ENCODE results near the gene THYN1. TPM values are rescaled to one million over a fixed set of nuclear protein-coding genes. Genes with fewer than 3 reads are reported as not detected.

Gene THYN1
- total and polyA plus RNA-seq, 4 donors, result 22.1 to 34.3 (median 26.0) TPM

- H3K27ac ChIP-seq (ENCODE audit: low read depth in 1 of 2, low read length in 2 of 2), result no peak overlapping the region
- H3K9me3 ChIP-seq (ENCODE audit: control insufficient read depth in 4 of 4, low read length in 3 of 4), result no peaks in the 10 kb centered on the region
- no peak for DNase-seq (ENCODE audit: low spot score)
- TF ChIP-seq ZBTB33 (IDR thresholded peaks at IDR 0.05) (no peak), GABPA (IDR thresholded peaks at IDR 0.05 in 1 of 2, conservative IDR thresholded peaks at IDR 0.05 in 1 of 2) (no peak), JUND (IDR thresholded peaks at IDR 0.05) (no peak), NR2F2 (IDR thresholded peaks at IDR 0.05) (no peak), RAD21 (IDR thresholded peaks at IDR 0.05) (no peak), FOXA2 (IDR thresholded peaks at IDR 0.05) (no peak), REST (IDR thresholded peaks at IDR 0.05) (no peak), SP1 (IDR thresholded peaks at IDR 0.05) (no peak), FOXA1 (IDR thresholded peaks at IDR 0.05) (no peak), CTCF (IDR thresholded peaks at IDR 0.05; ENCODE audit: low read depth, low read length, missing input control) (no peak), HNF4G (IDR thresholded peaks at IDR 0.05) (no peak), MAX (IDR thresholded peaks at IDR 0.05) (no peak), EGR1 (IDR thresholded peaks at IDR 0.05; ENCODE audit: low read depth in 2 of 2) (no peak)
- peaks cover 4 to 23% (median 8%) of the 10 kb centered on the region in 4 donors for H3K27me3 ChIP-seq (ENCODE audit: control insufficient read depth in 4 of 4, insufficient read depth in 4 of 4, low read length in 3 of 4)
- WGBS, result 23% methylated on average over 5 of the region's 5 CpGs
- no peaks in the 10 kb centered on the region for H3K36me3 ChIP-seq (ENCODE audit: control insufficient read depth in 4 of 4, insufficient read depth in 3 of 4, low read depth in 1 of 4, low read length in 3 of 4)
- no peak overlapping the region for H3K4me3 ChIP-seq (ENCODE audit: low read depth in 1 of 3, low read length in 3 of 3)
- H3K9ac ChIP-seq (ENCODE audit: low read depth in 1 of 2, low read length in 2 of 2), result no peak overlapping the region
- peaks cover 10 to 21% (median 16%) of the 10 kb centered on the region in 4 donors for H3K4me1 ChIP-seq (ENCODE audit: control insufficient read depth in 4 of 4, insufficient read depth in 4 of 4, low read length in 3 of 4)
Measured at GRCh38 chr11:134275188-134275533, 22.0 kb upstream of the THYN1 start.

- H3K27ac ChIP-seq (ENCODE audit: low read depth in 1 of 2, low read length in 2 of 2), result no peak overlapping the region
- peaks cover 4 to 23% (median 7%) of the 10 kb centered on the region in 4 donors for H3K27me3 ChIP-seq (ENCODE audit: control insufficient read depth in 4 of 4, insufficient read depth in 4 of 4, low read length in 3 of 4)
- H3K36me3 ChIP-seq (ENCODE audit: control insufficient read depth in 4 of 4, insufficient read depth in 3 of 4, low read depth in 1 of 4, low read length in 3 of 4), result no peaks in the 10 kb centered on the region
- H3K4me1 ChIP-seq (ENCODE audit: control insufficient read depth in 4 of 4, insufficient read depth in 4 of 4, low read length in 3 of 4), result peaks cover 10 to 21% (median 16%) of the 10 kb centered on the region in 4 donors
- no peak overlapping the region for H3K4me3 ChIP-seq (ENCODE audit: low read depth in 1 of 3, low read length in 3 of 3)
- WGBS, result 56% methylated on average over 3 of the region's 3 CpGs
- H3K9me3 ChIP-seq (ENCODE audit: control insufficient read depth in 4 of 4, low read length in 3 of 4), result no peaks in the 10 kb centered on the region
- H3K9ac ChIP-seq (ENCODE audit: low read depth in 1 of 2, low read length in 2 of 2), result no peak overlapping the region
- no peak for DNase-seq (ENCODE audit: low spot score)
- TF ChIP-seq NR2F2 (IDR thresholded peaks at IDR 0.05) (no peak), JUND (IDR thresholded peaks at IDR 0.05) (no peak), FOXA2 (IDR thresholded peaks at IDR 0.05) (no peak), ATF3 (IDR thresholded peaks at IDR 0.05) (no peak), FOXA1 (IDR thresholded peaks at IDR 0.05) (no peak), MAX (IDR thresholded peaks at IDR 0.05) (no peak), CTCF (IDR thresholded peaks at IDR 0.05; ENCODE audit: low read depth, low read length, missing input control) (no peak), GABPA (IDR thresholded peaks at IDR 0.05 in 1 of 2, conservative IDR thresholded peaks at IDR 0.05 in 1 of 2) (no peak), REST (IDR thresholded peaks at IDR 0.05) (no peak), YY1 (IDR thresholded peaks at IDR 0.05) (no peak)
Measured at GRCh38 chr11:134273317-134273712, 20.2 kb upstream of the THYN1 start.

Measured in liver (tissue), 9 donors.